Measurements from ENCODE around the gene FOXF2.
"Not testable (repeated sequence)": the region's sequence is repeated elsewhere in the genome, so short reads cannot be mapped to it uniquely, and the experiment has no call there.

The FOXF2 gene

DNA sequence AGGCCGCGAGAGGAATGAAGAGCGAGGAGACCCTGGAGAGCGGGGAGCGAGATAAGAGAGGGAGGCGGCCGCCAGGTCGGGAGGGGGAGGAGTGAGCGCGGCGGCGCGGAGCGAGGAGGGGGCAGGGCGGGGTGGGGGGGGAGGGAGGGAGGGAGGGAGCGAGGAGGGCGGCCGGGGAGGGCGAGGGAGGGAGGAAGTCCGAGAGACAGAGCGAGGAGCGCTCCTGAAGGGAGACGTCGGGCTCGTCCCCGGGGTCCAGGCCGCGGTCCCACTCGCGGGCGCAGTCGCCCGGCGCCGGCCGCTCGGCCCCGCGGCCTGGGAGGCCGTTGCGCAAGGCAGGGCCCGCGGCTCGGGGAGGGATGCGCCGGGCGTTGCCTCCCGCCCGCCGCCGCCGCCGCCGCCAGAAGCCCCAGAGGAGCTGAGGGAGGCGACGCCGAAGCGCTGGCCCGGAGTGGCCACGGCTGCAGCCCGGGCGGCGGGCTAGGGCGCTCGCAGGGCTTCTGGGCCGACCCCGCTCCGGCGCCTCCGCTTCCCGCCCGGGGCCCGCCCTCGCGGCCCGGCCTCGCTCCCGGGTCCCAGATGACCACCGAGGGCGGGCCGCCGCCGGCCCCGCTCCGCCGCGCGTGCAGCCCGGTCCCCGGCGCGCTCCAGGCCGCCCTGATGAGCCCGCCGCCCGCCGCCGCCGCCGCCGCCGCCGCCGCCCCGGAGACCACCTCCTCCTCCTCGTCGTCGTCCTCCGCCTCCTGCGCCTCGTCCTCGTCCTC is at the start of gene FOXF2:
TSS of gene FOXF2 (plus strand) at position 208 of the 764 bp plus-strand sequence. CDS start at position 580, 372 bp downstream.
- DNase-seq (ENCODE audit: low read depth in 2 of 2, low spot score in 1 of 2) = no peak

DNA sequence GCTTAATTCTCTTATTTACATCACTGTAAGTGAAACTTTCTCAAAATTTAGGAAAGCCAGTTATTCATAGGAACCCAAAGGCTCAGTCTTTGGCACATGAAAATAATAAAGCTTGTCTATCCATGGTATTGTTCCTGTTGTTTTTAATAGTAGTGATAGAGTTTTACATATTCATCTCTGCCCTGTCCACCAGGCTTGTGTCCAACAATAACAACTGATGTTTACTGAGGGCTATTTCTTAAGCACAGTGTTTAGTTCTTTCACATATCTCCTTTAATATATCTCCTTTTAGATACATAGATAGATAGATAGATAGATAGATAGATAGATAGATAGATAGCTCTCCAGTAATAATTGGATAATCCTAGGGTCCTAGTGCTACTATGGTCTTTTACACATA is 43.3 kb upstream of the FOXF2 start:
- DNase-seq (ENCODE audit: low read depth in 2 of 2, low spot score in 1 of 2) = no peak

GRCh38 chr6:1346558-1347091 is 42.8 kb upstream of the FOXF2 start:
- DNase-seq (ENCODE audit: low read depth in 2 of 2, low spot score in 1 of 2) = no peak

- DNase-seq (ENCODE audit: low read depth in 2 of 2, low spot score in 1 of 2) = no peak
These were observed 42.2 kb upstream of the FOXF2 start for GRCh38 chr6:1347161-1347560.

DNA sequence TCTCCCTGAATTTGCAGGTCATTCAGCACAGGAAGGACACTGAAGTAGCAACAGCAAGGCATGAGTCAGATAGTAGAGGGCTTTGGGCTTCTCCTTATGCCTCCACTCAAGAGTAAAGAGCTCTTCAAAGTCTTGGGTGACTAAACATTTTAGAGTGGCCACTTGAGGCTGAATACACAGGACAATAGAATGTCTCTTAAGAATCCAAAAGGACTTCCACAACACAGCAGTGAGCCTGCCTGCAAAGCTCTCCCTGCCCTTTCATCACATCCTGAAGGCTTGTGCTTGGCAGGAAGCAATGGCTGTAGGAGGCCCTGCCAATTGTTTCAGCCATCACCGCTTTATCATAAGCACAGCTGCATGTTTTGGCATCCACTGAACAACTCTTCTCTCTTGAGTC is 40.7 kb upstream of the FOXF2 start:
- no peak for DNase-seq (ENCODE audit: low read depth in 2 of 2, low spot score in 1 of 2)

DNA sequence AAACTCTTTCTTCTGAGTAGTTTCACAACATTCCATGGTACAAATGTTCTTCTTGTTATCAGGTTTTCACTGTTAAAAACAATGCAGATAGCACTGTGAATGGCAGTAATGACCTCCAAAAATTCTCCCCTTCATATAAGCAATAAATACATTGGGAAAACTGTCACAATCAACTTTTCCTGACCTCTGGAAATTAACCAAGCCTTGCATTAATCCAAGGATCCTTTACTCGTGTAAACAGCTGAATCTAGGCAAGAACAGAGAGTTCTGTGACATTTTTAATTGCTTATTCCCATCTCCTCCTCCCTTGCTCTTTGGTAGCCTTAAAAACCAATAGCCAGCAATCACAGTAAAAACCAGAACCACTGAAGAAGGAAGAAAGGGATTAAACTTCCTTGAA is 39.7 kb upstream of the FOXF2 start:
- no peak for DNase-seq (ENCODE audit: low read depth in 2 of 2, low spot score in 1 of 2)

DNA sequence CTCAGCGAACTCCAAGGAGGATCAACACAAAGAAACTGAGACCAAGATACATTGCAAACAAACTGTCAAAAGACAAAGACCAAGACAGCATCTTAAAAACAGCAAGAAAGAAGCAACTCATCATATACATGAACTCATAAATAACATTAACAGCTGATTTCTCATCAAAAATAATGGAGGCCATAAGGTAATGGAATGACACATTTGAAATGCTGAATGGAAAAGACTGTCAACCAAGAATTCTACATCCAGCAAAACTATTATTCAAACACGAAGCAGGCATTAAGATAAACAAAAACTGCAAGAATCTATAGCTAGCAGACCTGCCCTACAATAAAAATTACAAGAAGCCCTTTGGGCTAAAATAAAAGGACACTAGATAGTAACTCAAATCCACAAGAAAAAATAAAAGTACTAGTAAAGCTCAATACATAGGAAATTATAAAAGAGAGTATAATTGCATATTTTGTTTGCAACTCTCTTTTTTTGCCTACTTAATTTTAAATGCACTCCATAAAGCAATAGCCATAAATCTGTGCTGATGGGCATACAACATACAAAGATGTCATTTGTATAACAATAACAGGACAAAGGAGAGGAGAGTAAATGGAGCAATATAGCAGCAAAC is 37.9 kb upstream of the FOXF2 start:
- DNase-seq (ENCODE audit: low read depth in 2 of 2, low spot score in 1 of 2) = no peak

- DNase-seq (ENCODE audit: low read depth in 2 of 2, low spot score in 1 of 2) = not testable (repeated sequence)
These were observed 34.3 kb upstream of the FOXF2 start for GRCh38 chr6:1355068-1355467.

DNA sequence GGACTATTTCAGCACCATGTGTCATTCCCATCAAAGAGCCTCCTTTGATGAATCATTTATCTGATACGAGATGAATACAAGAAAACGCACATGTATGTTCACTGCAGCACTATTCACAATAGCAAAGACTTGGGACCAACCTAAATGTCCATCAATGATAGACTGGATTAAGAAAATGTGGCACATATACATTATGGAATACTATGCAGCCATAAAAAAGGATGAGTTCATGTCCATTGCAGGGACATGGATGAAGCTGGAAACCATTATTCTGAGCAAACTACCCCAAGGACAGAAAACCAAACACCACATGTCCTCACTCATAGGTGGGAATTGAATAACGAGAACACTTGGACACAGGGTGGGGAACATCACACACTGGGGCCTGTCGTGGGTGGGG is 27.7 kb upstream of the FOXF2 start:
- DNase-seq (ENCODE audit: low read depth in 2 of 2, low spot score in 1 of 2) = not testable (repeated sequence)

- DNase-seq (ENCODE audit: low read depth in 2 of 2, low spot score in 1 of 2) = no peak
These were observed 26.7 kb upstream of the FOXF2 start for GRCh38 chr6:1362643-1363042.

- DNase-seq (ENCODE audit: low read depth in 2 of 2, low spot score in 1 of 2) = no peak
These were observed 26.1 kb upstream of the FOXF2 start for GRCh38 chr6:1363298-1363697.

DNA sequence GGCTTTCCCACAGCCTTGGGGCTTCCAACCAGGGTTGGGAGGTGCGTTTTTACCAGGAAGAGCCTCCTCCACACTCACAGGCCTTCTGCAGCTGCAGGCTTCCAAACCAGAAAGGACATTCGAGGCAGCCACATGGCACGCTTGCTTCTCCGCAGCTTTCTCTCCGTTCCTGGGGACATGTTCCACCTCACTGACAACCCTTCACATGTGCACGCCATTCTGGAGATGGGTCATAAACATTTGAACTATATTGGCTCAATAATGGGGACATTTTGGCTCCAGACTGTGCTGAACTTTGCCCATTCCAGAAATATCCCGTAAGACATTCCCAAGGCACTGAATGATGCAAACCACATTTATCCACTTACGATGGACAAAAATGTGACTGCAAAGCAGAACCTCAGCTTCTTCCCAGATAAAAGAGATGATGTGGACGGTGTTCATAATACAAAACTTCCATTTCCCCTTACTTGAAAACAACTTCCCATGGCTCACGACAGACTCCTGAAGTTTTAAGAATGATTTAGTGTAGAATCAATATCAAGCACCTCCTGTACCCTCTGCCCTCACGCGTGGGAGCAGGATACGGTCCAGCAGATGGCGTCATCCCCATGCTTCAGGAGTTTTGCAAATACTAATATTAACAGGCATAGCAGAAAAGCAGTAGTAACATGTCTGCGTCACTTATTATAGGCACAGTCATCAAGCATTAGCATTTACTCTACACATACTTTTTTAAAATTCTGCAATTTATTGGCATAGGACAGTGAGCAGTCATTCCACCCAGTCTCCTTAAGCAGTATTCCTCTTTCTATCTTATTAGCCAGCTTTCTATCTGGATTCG is 25.4 kb upstream of the FOXF2 start:
- no peak for DNase-seq (ENCODE audit: low read depth in 2 of 2, low spot score in 1 of 2)

GRCh38 chr6:1364791-1365190 is 24.6 kb upstream of the FOXF2 start:
- no peak for DNase-seq (ENCODE audit: low read depth in 2 of 2, low spot score in 1 of 2)

DNA sequence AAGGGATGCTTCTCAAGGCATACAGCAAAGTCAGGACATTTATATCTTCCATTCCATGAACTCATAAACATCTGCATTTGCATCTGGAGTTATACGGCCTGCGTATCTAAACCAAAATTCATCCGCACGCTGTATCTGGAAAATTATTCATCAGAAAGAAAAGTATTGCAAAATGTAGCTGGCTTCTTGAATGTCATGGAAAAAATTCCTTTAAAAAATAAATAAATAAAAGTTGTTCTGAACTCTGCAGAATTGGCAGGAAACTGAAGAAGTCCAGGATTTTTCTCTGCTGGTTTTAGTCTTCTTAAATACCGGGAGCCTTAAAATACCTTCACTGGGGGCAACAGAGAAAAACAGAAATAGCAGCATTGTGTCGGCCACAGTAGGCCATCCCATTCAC is 23.7 kb upstream of the FOXF2 start:
- DNase-seq (ENCODE audit: low read depth in 2 of 2, low spot score in 1 of 2) = no peak

DNA sequence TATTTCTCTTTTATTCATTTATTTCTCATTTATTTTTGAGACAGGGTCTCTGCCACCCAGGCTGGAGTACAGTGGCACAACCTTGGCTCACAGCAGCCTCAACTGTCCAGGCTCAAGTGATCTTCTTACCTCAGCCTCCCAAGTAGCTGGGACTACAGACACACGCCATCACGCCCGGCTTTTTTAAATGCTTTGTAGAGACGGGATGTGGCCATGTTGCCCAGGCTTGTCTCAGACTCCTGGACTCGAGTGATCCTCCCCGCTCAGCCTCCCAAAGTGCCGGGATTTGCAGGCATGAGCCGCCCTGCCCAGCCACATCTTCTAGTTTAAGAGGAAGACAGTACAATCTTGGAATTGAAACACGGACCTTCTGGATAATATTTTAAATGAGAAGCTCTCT is 21.6 kb upstream of the FOXF2 start:
- DNase-seq (ENCODE audit: low read depth in 2 of 2, low spot score in 1 of 2) = no peak

- DNase-seq (ENCODE audit: low read depth in 2 of 2, low spot score in 1 of 2) = no peak
These were observed 20.4 kb upstream of the FOXF2 start for GRCh38 chr6:1368940-1369339.

- DNase-seq (ENCODE audit: low read depth in 2 of 2, low spot score in 1 of 2) = not testable (repeated sequence)
These were observed 19.7 kb upstream of the FOXF2 start for GRCh38 chr6:1369695-1370094.

- DNase-seq (ENCODE audit: low read depth in 2 of 2, low spot score in 1 of 2) = no peak
These were observed 17.4 kb upstream of the FOXF2 start for GRCh38 chr6:1371933-1372332.

DNA sequence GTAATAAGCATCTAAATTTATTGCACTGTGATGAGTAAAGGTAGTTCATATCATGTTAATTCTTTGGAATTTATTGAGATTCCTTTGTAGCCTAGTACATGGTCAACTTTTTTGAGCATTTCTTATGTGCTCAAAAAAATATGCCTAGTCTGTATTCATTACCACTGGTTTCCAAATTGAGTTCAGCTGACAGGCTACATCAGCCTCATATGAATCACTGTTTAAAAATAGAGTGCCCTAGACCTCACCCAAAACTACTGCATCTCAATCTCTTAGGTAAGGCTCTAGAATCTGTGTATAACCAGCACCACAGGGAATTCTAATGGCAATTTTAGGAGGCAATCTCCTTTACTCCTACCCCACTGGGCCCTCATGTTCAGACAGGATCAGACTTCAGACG is 16.7 kb upstream of the FOXF2 start:
- DNase-seq (ENCODE audit: low read depth in 2 of 2, low spot score in 1 of 2) = no peak

DNA sequence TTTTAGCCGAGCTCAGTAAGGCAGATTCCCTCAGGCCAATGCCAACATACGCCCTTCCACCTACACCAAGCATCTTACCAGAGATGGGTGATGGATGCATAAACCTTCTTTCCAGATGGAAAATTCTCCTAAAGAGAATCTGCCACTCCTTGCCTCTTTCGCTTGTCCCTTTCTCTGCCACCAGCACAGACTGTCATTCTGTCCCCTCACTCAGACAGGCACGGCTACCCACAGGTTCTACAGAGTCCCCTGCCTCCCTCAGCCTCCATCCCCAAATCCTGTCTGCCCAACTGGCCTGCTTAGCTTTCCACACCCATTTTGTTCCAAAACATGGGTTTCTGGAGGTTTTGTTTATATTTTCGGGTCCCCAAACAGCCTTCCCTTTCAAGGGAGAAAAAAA is 12.7 kb upstream of the FOXF2 start:
- no peak for DNase-seq (ENCODE audit: low read depth in 2 of 2, low spot score in 1 of 2)

- no peak for DNase-seq (ENCODE audit: low read depth in 2 of 2, low spot score in 1 of 2)
These were observed 11.8 kb upstream of the FOXF2 start for GRCh38 chr6:1377526-1377925.

All from stimulated activated CD8-positive, alpha-beta memory T cell treated with anti-CD3 and anti-CD28 coated beads, Interleukin-4, amount 100 ng/mL, for 4 hours (primary cell).